Right lobe of liver (tissue), 4 donors: Measurements from ENCODE around the gene PDCL3.

ENCODE experiments used
- POLR2A ChIP-seq: fragments of 450-650 bp; IDR thresholded peaks from one replicate; pipeline ENCODE4 v1.6.1; 2017; ENCODE audit warnings: antibody characterized with exemption, mild to moderate bottlenecking
- TF ChIP-seq, protein P1 (sequence below), 4 donors: fragments of 200-600 bp in 3 of 4; fragments of 450-650 bp in 1 of 4; IDR thresholded peaks; one replicate each; pipeline versions ENCODE4 v1.5.1 to v1.8.0; 2016 to 2022; ENCODE audit warnings: antibody characterized with exemption in 4 of 4, mild to moderate bottlenecking in 2 of 4
- donor health status: DM: no; HTN: no; CAD: no.
- donor health status: DM: no; HTN: no; CAD: no.
- donor health status: DM: no; HTN: yes; CAD: no.

DNA sequence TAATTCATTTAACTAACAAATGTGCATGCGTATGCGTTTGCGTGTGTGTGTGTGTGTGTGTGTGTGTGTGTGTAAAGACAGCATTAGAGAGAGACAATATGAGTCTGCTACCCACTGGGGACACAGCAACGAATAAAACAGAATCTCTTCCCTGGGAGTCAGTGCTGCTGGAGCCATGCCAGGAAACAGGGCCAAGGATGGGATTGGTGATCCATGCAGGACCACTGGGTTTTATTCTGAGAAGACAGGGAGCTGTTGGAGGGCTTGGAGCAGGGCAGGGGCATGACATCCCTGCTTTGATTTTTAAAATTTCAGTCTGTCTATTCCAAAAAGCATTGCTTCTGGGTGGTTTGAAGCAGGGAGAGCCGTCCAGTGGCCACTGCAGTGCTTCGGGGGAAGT is 62.9 kb downstream of the PDCL3 start:
- TF ChIP-seq, protein P1, sequence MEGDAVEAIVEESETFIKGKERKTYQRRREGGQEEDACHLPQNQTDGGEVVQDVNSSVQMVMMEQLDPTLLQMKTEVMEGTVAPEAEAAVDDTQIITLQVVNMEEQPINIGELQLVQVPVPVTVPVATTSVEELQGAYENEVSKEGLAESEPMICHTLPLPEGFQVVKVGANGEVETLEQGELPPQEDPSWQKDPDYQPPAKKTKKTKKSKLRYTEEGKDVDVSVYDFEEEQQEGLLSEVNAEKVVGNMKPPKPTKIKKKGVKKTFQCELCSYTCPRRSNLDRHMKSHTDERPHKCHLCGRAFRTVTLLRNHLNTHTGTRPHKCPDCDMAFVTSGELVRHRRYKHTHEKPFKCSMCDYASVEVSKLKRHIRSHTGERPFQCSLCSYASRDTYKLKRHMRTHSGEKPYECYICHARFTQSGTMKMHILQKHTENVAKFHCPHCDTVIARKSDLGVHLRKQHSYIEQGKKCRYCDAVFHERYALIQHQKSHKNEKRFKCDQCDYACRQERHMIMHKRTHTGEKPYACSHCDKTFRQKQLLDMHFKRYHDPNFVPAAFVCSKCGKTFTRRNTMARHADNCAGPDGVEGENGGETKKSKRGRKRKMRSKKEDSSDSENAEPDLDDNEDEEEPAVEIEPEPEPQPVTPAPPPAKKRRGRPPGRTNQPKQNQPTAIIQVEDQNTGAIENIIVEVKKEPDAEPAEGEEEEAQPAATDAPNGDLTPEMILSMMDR (IDR thresholded peaks at IDR 0.05) = no peak
- TF ChIP-seq POLR2A = no peak
